ENCODE measurements around the gene MATCAP1. TPM values are rescaled to one million over a fixed set of nuclear protein-coding genes. Genes with fewer than 3 reads are reported as not detected.

MATCAP1 gene
- total and polyA plus RNA-seq, 4 donors: 18.5 to 41.8 (median 26.0) TPM

DNA sequence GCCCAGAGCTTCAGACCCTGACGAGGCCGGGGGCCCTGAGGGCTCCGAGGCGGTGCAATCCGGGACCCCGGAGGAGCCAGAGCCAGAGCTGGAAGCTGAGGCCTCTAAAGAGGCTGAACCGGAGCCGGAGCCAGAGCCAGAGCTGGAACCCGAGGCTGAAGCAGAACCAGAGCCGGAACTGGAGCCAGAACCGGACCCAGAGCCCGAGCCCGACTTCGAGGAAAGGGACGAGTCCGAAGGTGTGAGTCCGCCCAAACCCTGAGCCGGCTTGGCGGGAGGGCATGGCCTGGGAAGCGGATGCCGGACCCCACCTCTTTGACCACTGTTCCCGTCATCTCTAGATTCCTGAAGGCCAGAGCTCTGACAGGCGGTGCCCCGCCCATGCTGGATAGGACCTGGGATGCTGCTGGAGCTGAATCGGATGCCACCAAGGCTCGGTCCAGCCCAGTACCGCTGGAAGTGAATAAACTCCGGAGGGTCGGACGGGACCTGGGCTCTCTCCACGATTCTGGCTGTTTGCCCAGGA, 9.0 kb downstream of the MATCAP1 start:
- H3K4me1 ChIP-seq (ENCODE audit: control insufficient read depth in 5 of 5, insufficient read depth in 5 of 5, low read length in 5 of 5): peaks cover 0 to 63% (median 22%) of the 10 kb centered on the region in 5 donors
- no peak overlapping the region for H3K9ac ChIP-seq (ENCODE audit: insufficient read depth in 1 of 2, low read length in 2 of 2)
- no peak for ATAC-seq (ENCODE audit: insufficient read depth, low FRiP score)
- no peak overlapping the region for H3K4me3 ChIP-seq
- peak overlapping the region; percentile 82 to 89 for H3K27ac ChIP-seq (ENCODE audit: low read depth in 1 of 2, low read length in 1 of 2)
- H3K9me3 ChIP-seq (ENCODE audit: control insufficient read depth in 4 of 4, insufficient read depth in 3 of 4, low read length in 3 of 4): no peaks in the 10 kb centered on the region
- TF ChIP-seq, protein P1, sequence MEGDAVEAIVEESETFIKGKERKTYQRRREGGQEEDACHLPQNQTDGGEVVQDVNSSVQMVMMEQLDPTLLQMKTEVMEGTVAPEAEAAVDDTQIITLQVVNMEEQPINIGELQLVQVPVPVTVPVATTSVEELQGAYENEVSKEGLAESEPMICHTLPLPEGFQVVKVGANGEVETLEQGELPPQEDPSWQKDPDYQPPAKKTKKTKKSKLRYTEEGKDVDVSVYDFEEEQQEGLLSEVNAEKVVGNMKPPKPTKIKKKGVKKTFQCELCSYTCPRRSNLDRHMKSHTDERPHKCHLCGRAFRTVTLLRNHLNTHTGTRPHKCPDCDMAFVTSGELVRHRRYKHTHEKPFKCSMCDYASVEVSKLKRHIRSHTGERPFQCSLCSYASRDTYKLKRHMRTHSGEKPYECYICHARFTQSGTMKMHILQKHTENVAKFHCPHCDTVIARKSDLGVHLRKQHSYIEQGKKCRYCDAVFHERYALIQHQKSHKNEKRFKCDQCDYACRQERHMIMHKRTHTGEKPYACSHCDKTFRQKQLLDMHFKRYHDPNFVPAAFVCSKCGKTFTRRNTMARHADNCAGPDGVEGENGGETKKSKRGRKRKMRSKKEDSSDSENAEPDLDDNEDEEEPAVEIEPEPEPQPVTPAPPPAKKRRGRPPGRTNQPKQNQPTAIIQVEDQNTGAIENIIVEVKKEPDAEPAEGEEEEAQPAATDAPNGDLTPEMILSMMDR (IDR thresholded peaks at IDR 0.05; ENCODE audit: control extremely low read depth, extremely low read depth): no peak
- peaks cover 0 to 1% (median 0%) of the 10 kb centered on the region in 4 donors for H3K36me3 ChIP-seq (ENCODE audit: control insufficient read depth in 4 of 4, insufficient read depth in 4 of 4, low read length in 4 of 4)
- peaks cover 0 to 18% (median 13%) of the 10 kb centered on the region in 3 donors for H3K27me3 ChIP-seq (ENCODE audit: control insufficient read depth in 3 of 3, insufficient read depth in 3 of 3, low read length in 2 of 3)
- 34 to 54% methylated on average over 31 of the region's 31 CpGs for WGBS, 2 donors
- no peak for DNase-seq

DNA sequence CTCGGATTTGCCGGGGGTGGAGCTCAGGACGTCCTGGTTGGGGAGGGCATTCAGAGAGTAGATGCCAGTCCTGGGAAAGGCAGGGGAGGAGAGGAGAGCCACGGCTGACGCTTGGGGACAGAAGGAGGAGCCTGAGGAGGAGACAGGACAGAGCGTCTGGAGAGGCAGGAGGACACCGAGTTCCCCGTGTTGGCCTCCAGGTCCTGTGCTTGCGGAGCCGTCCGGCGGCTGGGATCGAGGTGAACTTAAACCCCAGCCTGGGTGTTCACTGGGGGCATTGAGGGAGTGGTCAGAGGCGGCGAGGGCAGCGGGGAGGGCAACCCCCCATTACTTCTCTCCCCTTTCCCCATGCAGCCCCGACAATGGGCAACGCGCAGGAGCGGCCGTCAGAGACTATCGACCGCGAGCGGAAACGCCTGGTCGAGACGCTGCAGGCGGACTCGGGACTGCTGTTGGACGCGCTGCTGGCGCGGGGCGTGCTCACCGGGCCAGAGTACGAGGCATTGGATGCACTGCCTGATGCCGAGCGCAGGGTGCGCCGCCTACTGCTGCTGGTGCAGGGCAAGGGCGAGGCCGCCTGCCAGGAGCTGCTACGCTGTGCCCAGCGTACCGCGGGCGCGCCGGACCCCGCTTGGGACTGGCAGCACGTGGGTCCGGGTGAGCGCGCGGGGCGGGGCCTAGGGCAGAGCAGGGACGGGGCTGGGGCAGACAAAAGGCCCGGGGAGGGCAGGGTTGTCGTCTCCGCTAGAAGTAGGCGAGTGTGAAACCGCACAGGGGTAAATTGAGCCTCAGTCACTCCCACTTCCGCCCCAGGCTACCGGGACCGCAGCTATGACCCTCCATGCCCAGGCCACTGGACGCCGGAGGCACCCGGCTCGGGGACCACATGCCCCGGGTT, 9.7 kb downstream of the MATCAP1 start:
- H3K27ac ChIP-seq (ENCODE audit: low read depth in 1 of 2, low read length in 1 of 2): peak overlapping the region; percentile 82 to 89
- ATAC-seq (ENCODE audit: insufficient read depth, low FRiP score): peak; percentile 68
- H3K9me3 ChIP-seq (ENCODE audit: control insufficient read depth in 4 of 4, insufficient read depth in 3 of 4, low read length in 3 of 4): no peaks in the 10 kb centered on the region
- H3K36me3 ChIP-seq (ENCODE audit: control insufficient read depth in 4 of 4, insufficient read depth in 4 of 4, low read length in 4 of 4): peaks cover 0 to 1% (median 0%) of the 10 kb centered on the region in 4 donors
- H3K4me1 ChIP-seq (ENCODE audit: control insufficient read depth in 5 of 5, insufficient read depth in 5 of 5, low read length in 5 of 5): peaks cover 0 to 70% (median 22%) of the 10 kb centered on the region in 5 donors
- peak overlapping the region; percentile 33 for H3K4me3 ChIP-seq
- H3K9ac ChIP-seq (ENCODE audit: insufficient read depth in 1 of 2, low read length in 2 of 2): no peak overlapping the region
- TF ChIP-seq, protein P1 (IDR thresholded peaks at IDR 0.05; ENCODE audit: control extremely low read depth, extremely low read depth): peak; percentile 11
- H3K27me3 ChIP-seq (ENCODE audit: control insufficient read depth in 3 of 3, insufficient read depth in 3 of 3, low read length in 2 of 3): peaks cover 0 to 22% (median 13%) of the 10 kb centered on the region in 3 donors
- DNase-seq: peak; percentile 71 to 81 (median 77)
- WGBS, 2 donors: 1 to 2% methylated on average over 59 to 71 of the region's 71 CpGs

DNA sequence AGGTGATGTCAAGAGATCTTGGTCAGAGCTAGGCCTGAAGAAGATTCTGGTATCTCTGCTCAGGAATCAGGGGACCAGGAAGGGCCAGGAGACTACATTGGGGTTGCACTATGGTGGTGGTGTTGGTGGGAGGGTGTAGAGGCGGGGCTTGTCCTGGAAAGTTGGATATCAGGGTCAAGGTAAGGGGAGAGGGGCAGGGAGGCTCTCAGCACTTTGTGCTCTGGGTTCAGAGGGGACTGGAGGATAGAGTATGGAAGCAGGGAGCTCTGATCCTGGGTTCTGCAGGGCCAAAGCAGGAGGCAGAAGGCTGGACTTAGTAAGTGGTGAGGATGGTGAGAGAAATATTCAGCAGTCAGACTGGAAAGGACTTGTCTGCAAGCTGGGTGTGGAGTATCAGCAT, 10.4 kb downstream of the MATCAP1 start:
- TF ChIP-seq, protein P1 (IDR thresholded peaks at IDR 0.05; ENCODE audit: control extremely low read depth, extremely low read depth): no peak
- no peak overlapping the region for H3K9ac ChIP-seq (ENCODE audit: insufficient read depth in 1 of 2, low read length in 2 of 2)
- ATAC-seq (ENCODE audit: insufficient read depth, low FRiP score) (no peak), DNase-seq (no peak)
- H3K9me3 ChIP-seq (ENCODE audit: control insufficient read depth in 4 of 4, insufficient read depth in 3 of 4, low read length in 3 of 4): no peaks in the 10 kb centered on the region
- H3K4me3 ChIP-seq: no peak overlapping the region
- peaks cover 0 to 66% (median 21%) of the 10 kb centered on the region in 5 donors for H3K4me1 ChIP-seq (ENCODE audit: control insufficient read depth in 5 of 5, insufficient read depth in 5 of 5, low read length in 5 of 5)
- 94 to 95% methylated on average over 1 of the region's 1 CpG for WGBS, 2 donors
- H3K27me3 ChIP-seq (ENCODE audit: control insufficient read depth in 3 of 3, insufficient read depth in 3 of 3, low read length in 2 of 3): peaks cover 0 to 29% (median 13%) of the 10 kb centered on the region in 3 donors
- H3K36me3 ChIP-seq (ENCODE audit: control insufficient read depth in 4 of 4, insufficient read depth in 4 of 4, low read length in 4 of 4): peaks cover 0 to 1% (median 0%) of the 10 kb centered on the region in 4 donors
- H3K27ac ChIP-seq (ENCODE audit: low read depth in 1 of 2, low read length in 1 of 2): peak overlapping the region; percentile 82 to 89
